ENCODE measurements around the gene AMOTL1. TPM values are rescaled to one million over a fixed set of nuclear protein-coding genes. Genes with fewer than 3 reads are reported as not detected.

Gene AMOTL1
- total RNA-seq, 1 donor from 2014 or later: 64.8 TPM

DNA sequence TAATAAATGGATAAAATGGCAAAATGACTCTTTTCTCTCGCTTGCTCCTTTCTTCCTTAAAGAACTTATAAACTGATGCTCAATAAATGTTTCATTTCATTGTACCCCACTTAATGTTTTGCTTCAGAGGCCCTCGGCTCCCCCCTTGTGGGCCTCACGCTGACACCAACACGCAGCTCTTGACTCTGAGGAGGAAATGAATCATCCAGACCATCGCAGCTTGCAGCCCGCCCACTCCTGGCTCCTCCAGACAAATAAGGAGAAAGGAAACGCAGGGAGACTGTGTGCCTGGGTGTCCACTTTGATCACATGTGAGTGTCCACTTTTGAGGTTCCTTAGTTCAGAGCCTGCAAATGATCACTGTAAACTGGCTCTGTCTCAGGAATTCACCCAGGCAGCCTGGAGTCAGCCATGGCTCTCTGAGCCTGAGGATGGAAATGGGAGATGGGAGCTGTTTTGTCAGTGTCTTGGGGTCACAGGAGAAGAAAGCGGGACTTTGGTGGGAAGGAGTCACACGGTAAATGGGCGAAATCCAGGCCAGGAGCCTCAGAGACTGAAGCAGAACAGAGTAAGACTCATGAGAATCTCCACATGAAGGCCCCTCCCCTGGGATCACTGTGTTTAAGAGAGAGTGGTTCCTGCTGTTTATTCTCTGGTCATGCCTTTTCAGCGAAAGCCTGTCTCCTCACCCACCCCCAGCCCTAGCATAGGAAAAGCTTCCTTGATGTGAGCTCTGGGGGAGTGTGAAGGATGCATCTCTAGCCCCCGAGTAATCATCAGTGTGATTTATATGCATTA is 108.7 kb downstream of the AMOTL1 start:
- H3K9me3 Mint-ChIP-seq: no peaks in the 10 kb centered on the region
- peak overlapping the region; percentile 42 for H3K27ac Mint-ChIP-seq
- no peaks in the 10 kb centered on the region for H3K27me3 Mint-ChIP-seq
- H3K36me3 Mint-ChIP-seq: peaks cover 55% of the 10 kb centered on the region
- TF ChIP-seq, protein P1, sequence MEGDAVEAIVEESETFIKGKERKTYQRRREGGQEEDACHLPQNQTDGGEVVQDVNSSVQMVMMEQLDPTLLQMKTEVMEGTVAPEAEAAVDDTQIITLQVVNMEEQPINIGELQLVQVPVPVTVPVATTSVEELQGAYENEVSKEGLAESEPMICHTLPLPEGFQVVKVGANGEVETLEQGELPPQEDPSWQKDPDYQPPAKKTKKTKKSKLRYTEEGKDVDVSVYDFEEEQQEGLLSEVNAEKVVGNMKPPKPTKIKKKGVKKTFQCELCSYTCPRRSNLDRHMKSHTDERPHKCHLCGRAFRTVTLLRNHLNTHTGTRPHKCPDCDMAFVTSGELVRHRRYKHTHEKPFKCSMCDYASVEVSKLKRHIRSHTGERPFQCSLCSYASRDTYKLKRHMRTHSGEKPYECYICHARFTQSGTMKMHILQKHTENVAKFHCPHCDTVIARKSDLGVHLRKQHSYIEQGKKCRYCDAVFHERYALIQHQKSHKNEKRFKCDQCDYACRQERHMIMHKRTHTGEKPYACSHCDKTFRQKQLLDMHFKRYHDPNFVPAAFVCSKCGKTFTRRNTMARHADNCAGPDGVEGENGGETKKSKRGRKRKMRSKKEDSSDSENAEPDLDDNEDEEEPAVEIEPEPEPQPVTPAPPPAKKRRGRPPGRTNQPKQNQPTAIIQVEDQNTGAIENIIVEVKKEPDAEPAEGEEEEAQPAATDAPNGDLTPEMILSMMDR (conservative IDR thresholded peaks at IDR 0.05): peak; percentile 23
- peak overlapping the region; percentile 35 for H3K4me3 Mint-ChIP-seq
- H3K4me1 Mint-ChIP-seq (ENCODE audit: unreplicated experiment): peaks cover 27% of the 10 kb centered on the region
- no peak for DNase-seq (ENCODE audit: extremely low spot score, unreplicated experiment)

DNA sequence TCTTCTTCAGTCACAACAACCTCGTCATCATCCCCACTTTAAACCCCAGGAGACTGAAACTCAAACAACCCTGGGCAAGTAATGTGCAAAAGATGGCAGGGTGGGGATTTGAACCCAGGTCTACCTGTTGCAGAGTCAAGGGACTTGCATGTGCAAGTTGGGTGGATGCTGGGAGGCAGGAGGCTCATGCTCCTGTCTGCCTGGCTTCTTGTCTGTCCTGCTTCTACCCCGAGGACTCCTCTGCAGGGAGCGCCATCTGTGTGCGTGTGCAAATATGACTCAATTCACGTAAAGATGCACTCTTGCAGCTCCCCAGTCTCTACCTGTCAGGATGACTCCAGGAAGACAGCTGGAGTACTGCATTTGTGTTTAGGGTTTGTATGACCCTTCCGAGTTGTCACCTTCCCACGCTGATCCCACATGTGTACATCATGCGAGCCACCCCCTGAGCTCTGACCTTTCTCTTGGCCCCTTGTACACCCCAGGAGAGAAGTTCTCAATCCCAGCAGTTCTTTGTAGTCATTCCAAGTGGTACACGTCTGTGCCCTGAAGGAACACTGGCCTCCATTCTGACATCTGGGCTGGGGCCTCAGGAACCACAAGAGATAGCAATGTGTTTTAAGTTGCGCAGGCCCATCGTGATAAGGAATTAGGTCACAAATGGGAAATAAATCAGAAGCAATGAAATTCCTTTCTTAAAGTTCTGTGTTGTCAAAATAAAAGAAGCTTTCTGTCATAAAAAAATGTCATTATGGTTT is 109.5 kb downstream of the AMOTL1 start:
- no peak for DNase-seq (ENCODE audit: extremely low spot score, unreplicated experiment)
- H3K4me1 Mint-ChIP-seq (ENCODE audit: unreplicated experiment): peaks cover 27% of the 10 kb centered on the region
- no peaks in the 10 kb centered on the region for H3K9me3 Mint-ChIP-seq
- peak overlapping the region; percentile 56 for H3K27ac Mint-ChIP-seq
- TF ChIP-seq, protein P1 (conservative IDR thresholded peaks at IDR 0.05): no peak
- peaks cover 52% of the 10 kb centered on the region for H3K36me3 Mint-ChIP-seq
- H3K4me3 Mint-ChIP-seq: no peak overlapping the region
- no peaks in the 10 kb centered on the region for H3K27me3 Mint-ChIP-seq

DNA sequence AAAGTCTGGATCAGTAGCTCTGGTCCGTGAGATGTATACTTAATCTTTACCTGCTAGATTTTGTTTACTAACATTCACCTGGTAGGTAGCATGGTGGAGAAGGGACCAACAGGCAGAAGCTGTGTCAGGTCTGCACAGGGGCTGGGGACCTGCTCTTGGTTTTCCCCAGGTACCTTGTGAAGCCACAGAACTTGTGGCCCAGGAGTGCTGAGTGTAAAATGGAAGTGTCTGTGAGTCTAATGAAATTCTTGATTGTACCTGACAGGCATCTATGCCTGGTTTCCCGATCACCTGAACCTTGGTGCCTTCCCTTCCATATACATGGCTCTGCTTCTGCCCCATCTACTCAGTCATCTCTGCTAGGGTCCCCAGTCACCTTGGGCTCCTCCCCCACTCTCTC is 110.8 kb downstream of the AMOTL1 start:
- Mint-ChIP-seq H3K4me1 (ENCODE audit: unreplicated experiment) (peaks cover 27% of the 10 kb centered on the region), H3K27ac (no peak overlapping the region), H3K36me3 (peaks cover 57% of the 10 kb centered on the region), H3K27me3 (no peaks in the 10 kb centered on the region), H3K4me3 (no peak overlapping the region), H3K9me3 (no peaks in the 10 kb centered on the region)
- TF ChIP-seq, protein P1 (conservative IDR thresholded peaks at IDR 0.05): no peak
- DNase-seq (ENCODE audit: extremely low spot score, unreplicated experiment): no peak

DNA sequence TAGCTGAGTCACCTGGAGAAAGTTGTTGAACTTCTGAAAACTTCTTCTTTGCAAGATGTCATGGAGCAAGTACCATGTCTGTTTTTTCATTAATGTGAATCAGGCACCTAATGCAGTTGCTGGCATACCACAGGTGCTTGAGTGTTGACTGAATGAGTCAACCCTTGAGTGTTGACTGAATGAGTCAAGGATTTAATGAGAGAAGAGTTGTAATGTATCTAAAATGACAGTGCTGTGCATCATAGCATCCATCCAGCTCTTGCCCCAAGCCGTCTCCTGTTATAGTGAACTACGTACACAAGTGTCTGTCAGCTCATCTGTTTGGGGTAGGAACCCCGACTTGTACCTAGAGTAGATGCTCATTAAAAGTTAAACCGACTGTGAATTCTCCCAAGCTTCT is 112.1 kb downstream of the AMOTL1 start:
- DNase-seq (ENCODE audit: extremely low spot score, unreplicated experiment): no peak
- Mint-ChIP-seq H3K36me3 (peaks cover 64% of the 10 kb centered on the region), H3K27ac (no peak overlapping the region), H3K4me3 (no peak overlapping the region), H3K4me1 (ENCODE audit: unreplicated experiment) (peaks cover 25% of the 10 kb centered on the region), H3K27me3 (no peaks in the 10 kb centered on the region), H3K9me3 (no peaks in the 10 kb centered on the region)
- TF ChIP-seq, protein P1 (conservative IDR thresholded peaks at IDR 0.05): no peak

DNA sequence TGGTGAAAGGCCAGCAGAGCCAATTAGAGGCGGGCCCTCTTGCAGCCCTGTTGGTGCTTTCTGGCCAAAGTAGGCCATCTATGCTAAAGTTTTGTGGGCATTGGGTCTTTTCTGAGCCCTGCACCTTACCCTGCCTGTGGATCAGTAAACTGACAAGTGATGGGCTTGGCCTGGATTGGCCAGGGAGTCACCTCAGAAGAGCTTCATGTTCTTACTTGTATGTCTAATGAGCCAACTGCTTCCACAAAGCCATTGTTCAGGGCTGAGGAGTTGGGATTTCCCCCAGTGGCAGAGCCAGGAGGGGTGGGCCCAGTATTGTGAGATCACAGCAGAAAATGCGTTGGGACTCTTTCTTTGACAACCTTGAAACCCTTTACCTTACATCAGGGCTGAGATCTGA is 114.8 kb downstream of the AMOTL1 start:
- H3K27ac Mint-ChIP-seq: no peak overlapping the region
- H3K36me3 Mint-ChIP-seq: peaks cover 53% of the 10 kb centered on the region
- no peak for DNase-seq (ENCODE audit: extremely low spot score, unreplicated experiment)
- no peaks in the 10 kb centered on the region for H3K9me3 Mint-ChIP-seq
- H3K4me1 Mint-ChIP-seq (ENCODE audit: unreplicated experiment): no peaks in the 10 kb centered on the region
- no peak overlapping the region for H3K4me3 Mint-ChIP-seq
- H3K27me3 Mint-ChIP-seq: no peaks in the 10 kb centered on the region
- TF ChIP-seq, protein P1 (conservative IDR thresholded peaks at IDR 0.05): no peak

All from type B pancreatic cell (in vitro differentiated cells).